HG03064 (cell line): Measurements from ENCODE around the gene TNFRSF18.

ENCODE experiments used
- ATAC-seq: cut with Tn5 transposase; IDR thresholded peaks from one replicate; pipeline ENCODE4 v1.9.1; 2021; ENCODE audit warnings: low read depth; ENCODE audit not compliant: unreplicated experiment

TNFRSF18 gene

DNA sequence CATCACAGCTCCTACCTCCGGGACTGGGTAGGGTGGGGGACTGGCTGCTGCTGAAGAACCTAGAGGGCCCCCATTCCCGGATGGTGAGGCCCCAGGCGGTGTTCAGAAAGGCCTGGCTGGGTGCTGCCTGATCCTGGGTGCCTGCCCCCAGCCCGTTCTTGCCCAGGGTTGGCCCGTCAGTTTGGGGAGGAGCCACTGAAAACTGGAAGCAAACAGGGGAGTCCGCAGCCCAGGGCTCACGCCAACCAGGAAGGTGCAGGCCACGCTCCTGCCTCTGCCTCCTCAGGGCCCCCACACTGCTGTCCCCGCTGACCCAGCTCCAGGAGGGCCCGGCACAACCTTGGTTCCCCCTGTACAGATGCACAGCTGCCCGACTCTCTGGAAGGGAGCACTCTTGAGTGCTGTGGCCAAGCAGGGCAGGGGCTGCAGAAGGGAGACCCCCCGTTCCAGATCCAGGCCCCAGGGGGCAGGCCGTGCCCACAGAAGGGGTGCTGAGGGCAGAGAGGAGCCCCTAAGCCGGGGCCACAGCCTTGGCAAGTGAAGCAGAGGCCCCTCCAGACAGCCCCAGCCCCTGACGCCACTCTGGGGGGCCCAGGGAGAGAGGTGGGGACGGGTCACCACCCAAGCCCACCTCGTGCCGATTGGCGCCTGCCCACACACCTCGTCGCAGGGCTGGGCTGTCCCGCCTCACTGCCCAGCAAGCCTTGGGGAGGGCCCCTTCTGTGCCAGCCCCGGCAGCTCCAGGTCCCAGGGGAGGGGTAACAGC is 34.6 kb upstream of the TNFRSF18 start:
- no peak for ATAC-seq

DNA sequence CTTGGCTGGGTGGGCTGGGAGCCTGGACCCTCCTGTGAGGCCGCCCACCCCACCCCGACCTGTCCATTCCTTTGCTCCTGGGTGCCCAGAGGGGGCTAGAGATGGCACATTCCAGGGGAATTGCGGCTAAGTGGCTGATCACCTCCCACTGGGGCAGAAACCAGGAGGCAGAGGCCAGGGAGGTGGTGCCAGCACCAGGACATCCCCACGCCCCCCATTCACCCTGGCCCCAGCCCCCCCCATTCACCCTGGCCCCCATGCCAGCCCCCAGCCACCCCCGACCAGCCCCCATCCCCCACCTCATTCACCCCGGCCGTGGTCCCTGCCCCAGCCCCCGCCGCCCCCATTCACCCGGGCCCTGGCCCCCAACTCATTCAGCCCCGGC is 33.9 kb upstream of the TNFRSF18 start:
- no peak for ATAC-seq

DNA sequence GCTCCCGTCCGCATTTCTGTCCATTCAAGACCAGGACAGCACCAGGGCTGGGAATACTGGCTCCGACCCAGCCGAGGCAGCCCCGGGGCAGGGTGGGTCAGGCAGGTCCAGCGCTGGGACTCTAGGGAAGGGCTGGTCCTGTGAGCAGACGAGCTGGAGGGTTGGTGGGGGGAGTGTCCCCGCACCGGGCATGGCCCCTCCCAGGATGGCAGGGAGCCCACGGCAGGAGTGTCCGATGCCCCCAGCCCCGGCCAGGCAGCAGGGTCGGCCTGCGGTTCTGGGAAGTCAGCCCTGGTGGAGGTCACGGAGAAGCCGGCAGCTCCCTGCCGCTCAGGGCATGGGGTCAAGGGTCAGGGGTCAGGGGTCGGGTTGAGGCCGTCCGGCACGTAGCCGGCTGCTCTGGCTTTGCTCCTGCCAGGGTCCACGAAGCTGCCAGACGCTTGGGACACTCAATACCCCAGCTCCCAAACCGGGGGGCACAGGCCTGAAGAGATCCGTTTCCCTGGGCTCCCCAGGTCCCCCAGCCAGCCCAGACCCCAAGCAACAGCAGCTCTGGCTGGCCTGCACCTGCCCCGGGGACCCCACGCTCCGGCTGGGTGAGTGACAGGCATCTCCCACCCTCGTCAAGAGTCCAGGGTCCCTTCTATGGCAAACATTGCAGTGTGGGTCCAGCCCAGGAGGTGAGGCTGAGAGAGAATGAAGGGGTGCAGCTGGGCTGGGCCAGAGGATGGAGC is 33.4 kb upstream of the TNFRSF18 start:
- no peak for ATAC-seq

DNA sequence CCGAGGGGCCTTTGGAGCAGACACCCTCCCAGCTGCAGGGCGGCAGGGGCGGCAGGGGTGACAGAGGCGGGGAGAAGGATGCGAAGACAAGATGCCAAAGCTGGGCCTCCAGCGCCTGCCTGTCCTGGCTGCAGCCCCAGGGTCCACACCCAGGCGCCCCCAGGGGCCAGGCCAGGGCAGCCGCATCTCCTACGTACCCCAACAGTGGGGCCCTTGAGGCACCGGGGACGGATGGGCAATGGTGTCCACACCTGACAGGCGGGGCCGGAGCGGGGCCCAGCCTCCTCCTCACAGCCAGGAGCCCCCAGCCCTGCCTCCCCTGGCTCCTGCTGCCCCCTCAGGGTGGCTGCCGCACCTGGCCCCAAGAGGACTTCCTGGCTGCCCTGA is 32.8 kb upstream of the TNFRSF18 start:
- no peak for ATAC-seq

DNA sequence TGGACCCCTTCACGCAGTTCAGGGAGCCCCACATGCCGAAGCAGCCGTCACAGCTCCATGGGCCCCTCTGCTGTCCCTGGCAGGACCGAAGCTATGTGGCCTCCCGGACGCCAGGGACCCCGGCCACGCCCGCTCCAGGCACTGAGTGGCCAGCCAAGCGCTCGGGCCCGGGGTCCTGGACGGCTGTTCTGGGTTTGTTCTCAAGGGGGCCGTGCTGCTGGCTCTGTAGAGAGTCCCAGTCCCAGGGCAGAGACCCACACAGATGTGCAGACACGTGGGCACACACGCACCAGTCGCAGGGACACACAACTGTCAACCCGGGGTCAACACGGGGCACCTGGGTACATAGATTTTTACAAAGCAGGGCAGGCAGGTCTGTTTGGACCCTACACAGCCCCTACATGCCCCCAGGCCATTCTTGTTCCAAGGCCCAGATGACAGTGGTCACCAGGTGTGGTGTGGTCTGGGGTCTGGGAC is 32.3 kb upstream of the TNFRSF18 start:
- no peak for ATAC-seq

DNA sequence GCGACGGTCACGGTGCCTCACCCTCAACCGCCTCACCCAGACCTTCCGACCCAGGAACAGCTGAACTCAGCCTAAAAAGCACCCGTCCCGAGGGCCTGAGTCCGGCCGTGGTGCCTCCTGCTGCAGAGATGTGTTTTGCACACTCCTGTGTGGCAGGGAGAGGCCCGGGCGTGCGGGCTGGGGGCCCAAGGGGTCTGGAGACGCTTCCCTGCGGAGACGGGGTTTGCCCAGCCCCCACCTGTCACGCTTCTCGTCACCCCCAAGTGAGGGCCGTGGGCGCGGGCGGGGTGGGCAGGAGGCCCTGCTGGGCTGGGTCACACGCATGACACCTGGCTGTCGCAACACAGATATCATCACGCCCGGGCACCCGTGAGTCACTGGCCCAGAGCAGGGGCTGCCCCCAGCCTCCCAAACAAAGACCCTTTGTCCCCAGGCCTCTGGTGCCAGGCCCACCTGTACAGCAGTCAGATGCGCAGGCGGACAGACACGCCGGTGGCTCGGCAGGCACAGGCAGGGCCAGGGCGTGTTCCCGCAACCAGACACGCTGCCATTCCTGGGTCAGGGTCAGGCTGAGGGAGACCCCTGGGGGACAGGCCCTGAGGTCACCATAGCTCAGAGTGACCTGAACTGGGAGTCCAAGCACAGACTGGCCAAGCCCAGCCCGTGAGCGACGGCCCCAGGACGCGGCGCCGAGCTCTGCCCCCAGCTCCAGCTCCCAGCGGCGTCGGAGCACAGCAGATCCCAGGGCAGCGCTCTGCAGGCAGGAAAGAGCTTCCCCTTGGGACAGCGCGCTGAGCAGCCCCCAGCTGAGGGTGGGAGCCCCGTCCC is 31.7 kb upstream of the TNFRSF18 start:
- ATAC-seq: no peak

DNA sequence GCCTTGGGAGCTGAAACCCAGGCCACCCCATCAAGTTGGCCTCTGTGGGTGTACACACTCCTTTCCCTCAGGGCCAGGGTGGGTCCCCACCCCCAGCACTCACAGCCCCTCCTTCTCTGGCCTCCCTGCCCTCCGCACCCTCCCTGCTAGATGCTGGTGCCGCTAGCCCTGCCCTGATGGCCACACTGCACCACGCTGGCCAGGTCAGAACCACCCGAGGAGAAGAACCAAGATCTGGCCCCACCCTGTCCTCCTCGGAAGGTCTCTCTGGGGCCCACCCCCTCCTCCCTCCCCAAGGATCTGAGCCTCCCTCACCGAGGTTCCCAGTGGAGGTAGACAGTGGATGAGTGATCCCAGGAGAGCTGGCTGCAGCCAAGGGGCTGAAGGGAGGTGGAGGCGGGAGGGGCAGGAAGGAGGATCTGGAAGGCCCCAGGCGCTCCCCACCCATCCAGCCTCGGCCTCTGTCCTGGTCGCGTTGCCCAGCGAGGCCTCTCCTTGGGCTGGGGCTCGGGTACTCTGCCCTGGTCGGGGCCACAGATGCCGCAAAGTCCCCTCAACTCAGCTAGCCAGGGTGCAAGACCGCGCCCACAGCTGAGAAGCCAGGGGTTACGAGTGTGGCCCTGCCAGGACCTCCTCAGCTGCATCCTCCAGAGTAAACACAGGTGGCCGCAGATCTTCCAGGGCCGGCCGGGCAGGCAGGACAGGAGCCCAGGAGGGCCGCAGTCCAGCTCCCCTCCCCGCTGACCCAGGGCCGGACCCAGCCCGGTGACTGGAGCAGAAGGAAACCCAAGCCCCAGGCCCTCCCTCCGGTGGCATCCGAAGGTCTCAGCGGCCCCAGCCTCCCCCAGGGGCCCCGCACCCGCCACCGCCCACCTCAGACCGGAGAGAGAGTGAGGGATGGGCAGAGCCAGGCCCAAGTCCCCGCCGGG is 30.8 kb upstream of the TNFRSF18 start:
- no peak for ATAC-seq

DNA sequence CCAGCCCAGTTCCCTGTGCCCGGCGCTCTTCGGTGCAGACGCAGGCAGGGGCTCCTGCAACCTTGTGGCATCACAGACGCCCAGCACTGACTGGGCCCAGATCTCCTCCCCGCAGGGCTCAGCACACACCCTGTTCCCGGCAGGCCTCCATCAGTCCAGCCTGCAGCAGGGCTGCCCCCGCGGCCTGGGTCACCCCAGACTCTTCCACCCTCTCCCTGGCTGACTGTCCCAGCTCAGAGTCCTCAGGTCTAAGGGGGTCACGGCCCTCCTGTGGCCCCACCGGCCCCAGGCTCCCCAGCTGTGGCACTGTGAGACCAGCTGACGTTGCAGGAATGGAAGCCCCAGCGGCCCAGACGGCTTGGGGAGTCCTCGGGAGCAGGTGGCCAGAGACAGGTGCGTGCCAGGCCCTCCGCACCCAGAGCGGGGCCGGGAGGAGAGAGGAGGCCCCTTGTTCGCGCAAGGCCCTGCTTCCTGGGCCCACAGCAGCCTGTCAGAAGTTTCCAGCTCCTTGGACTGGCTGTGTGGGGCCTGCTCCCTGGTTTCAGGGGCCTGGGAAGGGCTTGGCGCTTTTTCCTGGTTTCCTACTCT is 29.9 kb upstream of the TNFRSF18 start:
- no peak for ATAC-seq

DNA sequence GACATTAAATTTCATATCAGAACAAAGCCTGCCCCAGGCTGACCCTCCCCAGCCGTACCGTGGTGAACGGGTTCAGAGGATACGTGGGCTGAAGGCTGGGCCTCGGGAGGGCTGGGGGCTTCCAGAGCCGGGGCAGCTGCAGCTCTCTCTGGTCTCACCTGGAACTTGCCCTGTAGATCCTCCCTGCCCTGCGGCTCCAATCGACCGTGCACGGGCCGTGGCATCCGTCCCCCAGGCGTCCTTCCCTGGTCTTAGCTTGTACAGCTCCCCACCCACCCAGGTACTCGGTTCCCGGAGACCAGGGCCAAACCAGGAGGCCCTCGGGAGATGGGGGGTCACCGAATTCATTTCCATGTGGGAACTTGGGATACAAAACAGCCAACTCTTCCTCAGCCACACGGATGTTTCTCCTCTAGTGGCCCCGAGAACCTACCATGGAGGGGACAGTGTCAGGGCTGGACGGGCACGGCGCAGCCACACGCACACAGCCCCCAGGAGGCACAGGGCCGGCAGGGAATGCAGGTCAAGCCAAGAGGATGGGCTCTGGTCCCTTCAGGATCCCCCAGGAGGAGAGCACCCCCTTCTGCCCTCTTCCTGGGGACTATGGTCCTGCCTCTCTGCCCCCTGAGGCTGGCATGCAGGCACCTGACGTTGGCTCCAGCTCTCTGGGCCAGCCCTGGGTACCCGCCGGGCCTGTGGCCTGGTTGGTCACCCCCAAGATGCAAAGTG is 28.8 kb upstream of the TNFRSF18 start:
- ATAC-seq: no peak

DNA sequence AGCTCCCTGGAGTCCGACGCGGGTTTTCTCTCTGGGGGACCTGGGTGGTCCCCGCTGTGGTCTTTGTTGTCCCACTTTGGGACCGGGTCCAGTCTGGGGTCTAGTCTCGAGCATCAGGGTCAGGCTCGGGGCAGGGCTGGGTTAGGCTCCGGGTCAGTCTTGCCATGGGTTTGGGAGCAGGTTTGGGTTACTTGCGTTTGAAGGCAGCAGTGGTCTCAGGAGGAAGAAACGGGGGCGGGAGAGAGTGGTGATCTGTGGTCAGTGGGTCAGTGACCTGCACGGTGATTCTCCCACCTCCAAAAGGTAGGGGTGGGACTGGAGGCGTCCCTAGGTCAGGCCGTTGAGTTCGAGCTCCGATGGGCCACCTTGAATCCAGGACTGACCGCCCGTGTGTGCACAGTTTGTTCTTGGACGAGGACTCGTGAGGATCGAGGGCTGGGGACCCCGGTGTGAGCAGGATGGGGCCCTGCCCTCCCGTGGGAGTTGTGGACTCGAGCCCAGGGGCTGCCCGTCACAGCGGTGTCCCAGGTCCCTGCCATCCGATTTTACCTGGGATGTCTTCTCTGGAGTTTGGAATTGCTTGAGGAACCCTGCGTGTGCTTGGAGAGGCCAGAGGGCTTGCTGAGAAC is 27.9 kb upstream of the TNFRSF18 start:
- no peak for ATAC-seq

DNA sequence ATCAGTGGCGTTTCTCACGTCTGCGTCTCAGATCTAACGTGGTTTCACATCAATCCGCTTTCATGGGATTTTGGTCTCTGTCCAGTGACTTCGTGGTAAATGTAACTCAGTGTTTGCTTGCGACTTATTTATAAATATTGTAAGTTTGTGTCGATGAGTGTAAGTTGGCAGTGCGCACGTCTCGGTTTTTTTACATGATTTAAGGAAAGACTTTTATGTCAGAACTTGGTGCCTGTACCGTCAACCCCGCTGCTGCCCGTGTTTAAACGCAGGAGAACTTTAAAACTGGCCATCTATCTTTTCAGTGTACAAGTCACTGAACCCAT is 27.1 kb upstream of the TNFRSF18 start:
- no peak for ATAC-seq

DNA sequence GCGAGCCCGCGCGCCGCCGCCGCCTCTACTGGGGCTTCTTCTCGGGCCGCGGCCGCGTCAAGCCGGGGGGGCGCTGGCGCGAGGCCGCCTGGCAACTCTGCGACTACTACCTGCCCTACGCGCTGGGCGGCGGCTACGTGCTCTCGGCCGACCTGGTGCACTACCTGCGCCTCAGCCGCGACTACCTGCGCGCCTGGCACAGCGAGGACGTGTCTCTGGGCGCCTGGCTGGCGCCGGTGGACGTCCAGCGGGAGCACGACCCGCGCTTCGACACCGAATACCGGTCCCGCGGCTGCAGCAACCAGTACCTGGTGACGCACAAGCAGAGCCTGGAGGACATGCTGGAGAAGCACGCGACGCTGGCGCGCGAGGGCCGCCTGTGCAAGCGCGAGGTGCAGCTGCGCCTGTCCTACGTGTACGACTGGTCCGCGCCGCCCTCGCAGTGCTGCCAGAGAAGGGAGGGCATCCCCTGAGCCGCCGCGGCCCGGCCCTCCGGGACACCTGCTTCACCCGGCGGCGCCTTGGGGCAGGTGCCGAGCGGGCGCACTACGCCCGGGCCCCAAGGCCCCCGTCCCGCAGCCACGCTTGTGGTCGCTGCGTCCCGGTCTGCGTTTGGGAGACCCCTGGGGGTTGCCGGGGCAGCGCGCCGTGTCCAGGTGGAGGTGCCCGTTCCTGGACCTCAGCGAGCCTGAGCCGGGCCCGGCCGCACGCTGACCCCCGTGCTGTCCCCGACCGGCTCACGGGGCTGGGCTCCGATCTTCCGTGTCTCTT is 26.6 kb upstream of the TNFRSF18 start:
- no peak for ATAC-seq

DNA sequence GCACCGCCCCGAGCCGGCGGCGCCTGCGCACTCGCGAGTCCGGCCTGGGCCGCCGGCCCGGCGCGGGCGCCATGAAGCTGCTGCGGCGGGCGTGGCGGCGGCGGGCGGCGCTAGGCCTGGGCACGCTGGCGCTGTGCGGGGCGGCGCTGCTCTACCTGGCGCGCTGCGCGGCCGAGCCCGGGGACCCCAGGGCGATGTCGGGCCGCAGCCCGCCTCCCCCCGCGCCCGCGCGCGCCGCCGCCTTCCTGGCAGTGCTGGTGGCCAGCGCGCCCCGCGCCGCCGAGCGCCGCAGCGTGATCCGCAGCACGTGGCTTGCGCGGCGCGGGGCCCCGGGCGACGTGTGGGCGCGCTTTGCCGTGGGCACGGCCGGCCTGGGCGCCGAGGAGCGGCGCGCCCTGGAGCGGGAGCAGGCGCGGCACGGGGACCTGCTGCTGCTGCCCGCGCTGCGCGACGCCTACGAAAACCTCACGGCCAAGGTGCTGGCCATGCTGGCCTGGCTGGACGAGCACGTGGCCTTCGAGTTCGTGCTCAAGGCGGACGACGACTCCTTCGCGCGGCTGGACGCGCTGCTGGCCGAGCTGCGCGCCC is 25.9 kb upstream of the TNFRSF18 start, which contains the start of gene B3GALT6:
Gene B3GALT6, plus strand, starts transcription at position 30 of the 588 bp plus-strand sequence. Its CDS starts 42 bp downstream, at position 72.
- no peak for ATAC-seq

DNA sequence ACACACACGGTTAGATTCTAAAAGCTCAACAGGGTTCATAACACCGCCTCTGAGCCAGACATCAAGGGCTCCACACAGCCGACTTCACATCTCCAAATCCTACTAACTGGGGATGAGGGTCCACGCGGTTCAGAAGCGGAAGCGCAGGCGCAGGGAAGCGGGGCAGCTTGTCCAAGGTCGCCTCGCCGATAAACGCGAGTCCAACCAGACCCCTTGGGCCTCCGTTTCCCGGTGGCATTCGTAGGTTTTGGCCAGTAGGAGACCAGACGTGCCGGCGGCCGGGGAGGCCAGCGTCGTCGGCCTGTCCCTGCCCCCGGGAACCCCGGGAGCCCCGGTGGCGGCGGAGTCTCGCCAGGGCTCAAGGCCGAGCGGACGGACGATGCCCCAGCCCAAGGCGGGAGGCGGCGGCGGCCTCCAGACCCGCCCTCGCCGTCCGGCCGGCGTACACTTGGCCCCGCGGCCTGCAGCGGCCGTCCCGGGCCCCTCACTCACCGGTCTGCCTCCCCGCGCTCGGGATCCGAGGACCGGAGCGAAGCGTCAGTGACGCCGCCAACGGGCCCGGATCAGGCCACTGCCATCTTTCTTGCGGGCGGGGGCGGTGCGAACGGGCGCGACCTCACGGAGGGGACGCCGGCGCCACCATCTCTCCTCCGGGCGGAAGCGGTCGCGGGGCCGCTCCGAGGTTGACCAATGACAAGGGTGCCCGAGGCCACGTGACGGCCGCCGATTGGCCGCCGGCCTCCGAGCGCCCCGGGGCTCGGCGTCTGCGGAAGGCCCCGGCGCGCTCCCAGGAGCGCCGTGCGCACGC is 25.2 kb upstream of the TNFRSF18 start, which contains the start of gene SDF4:
Gene SDF4, minus strand, starts transcription at position 602 of the 808 bp plus-strand sequence. CDS start 3,229 bp downstream, outside the sequence.
- peak; percentile 78 for ATAC-seq

DNA sequence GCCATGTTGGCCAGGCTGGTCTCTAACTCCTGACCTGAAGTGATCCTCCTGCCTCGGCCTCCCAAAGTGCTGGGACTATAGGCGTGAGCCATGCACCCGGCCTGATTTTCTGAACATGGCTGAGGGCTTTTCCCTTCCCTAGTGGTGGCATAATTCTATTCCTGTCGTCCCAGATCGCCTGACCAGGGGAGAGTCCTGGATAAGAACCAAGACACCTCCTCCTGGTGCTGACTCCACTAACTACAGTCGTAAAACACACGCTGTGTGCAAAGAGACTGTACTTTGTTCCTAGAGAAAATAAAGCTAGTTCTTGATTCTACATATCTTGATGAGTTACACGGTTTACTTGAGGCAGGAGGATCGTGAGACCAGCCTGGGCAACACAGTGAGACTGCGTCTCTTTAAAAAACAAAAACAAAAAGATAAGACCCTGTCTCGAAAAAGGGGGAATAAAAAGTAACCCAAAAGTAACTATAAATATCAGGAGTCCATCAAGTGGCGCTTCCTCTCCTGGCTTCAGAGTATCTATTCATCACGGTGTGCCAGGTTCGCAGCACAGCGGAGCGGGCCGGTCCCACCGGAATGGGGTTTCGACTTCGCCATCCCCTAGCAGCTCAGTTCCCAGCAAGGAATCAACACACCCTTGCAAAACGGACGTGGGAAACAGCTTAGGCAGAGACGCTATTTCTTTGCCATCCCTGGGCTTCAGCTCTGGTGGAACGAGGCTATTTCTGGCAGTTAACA is 24.4 kb upstream of the TNFRSF18 start:
- ATAC-seq: no peak

DNA sequence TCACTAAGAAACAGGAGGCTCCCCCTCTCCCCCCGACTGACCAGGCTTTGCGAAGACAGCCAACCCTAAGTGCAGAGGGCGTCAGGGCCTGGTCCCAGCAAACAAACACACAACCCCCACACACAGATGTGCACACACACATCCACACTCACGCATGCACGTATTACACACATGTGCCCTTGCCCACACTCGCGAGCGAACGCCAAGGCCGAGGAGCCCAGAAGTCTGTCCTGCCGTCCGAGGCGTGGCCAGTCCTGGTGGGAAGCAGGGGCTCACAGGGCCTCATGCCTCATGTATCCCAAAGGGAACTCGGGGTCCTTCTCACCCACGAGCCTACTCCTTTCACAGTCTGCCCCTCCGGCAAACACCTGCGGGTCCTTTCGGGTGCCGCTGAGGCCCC is 23.4 kb upstream of the TNFRSF18 start:
- no peak for ATAC-seq
